H7 (cell line): ENCODE data around the gene RRAGC. TPM values are rescaled to one million over a fixed set of nuclear protein-coding genes. Genes with fewer than 3 reads are reported as not detected.

ENCODE experiments used
- DNase-seq: peaks from one replicate; pipeline ENCODE4 v3.0.0; 2012
- H3K27me3 ChIP-seq: 2 replicates; pipeline ENCODE4 v1.6.0; 2011; ENCODE audit warnings: mild to moderate bottlenecking, low read length; ENCODE audit not compliant: control insufficient read depth, insufficient read depth
- H3K36me3 ChIP-seq: replicated peaks from 2 replicates; pipeline ENCODE4 v1.5.1; 2011; ENCODE audit warnings: low read length; ENCODE audit not compliant: control insufficient read depth, insufficient read depth
- H3K4me3 ChIP-seq: 2 replicates; pipeline ENCODE4 v1.5.1; 2011; ENCODE audit warnings: low read depth, mild to moderate bottlenecking, control low read depth, low read length, moderate library complexity; ENCODE audit not compliant: insufficient read depth
- total RNA-seq: library from RNA; depleted of rRNA; stranded (reverse); fragments of >200 nt; shearing (Covaris generic); gene quantifications from 2 replicates; pipeline ENCODE4 v1.2.3, GENCODE V29; 2014; rRNA removed

RRAGC gene
- total RNA-seq = 11.2 and 12.3 TPM in 2 replicates

- peaks cover 13% of the 10 kb centered on the region for H3K36me3 ChIP-seq
- peak within 1 kb of the TSS; percentile 95 for H3K4me3 ChIP-seq
- no peaks in the 10 kb centered on the region; the same call in 1 of the 2 replicates for H3K27me3 ChIP-seq
- DNase-seq = peak; percentile 100
These were observed at the start of gene RRAGC for GRCh38 chr1:38859561-38860453. RRAGC (minus strand) TSS chr1:38859772; CDS start chr1:38859646, 126 bp downstream.

DNA sequence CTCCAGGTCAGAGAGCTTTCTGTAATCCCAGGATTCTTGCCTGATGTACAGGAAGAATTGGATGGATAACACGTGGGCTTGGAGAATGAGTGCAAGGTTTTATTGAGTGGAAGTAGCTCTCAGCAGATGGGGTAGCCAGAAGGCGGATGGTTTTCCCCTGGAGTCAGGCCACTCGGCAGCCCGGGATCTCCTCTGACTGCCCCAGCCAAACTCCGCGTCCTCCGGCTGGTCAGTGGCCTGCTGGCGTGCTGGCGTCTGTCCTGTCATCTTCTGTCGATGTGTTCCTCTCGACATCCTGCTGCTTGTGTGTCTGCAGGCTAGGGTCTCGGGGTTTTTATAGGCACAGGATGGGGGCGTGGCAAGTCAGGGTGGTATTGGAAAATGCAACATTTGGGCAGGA is 49.2 kb upstream of the RRAGC start:
- Histone ChIP-seq H3K4me3 (no peak overlapping the region), H3K36me3 (no peaks in the 10 kb centered on the region), H3K27me3 (no peaks in the 10 kb centered on the region)
- DNase-seq = no peak

GRCh38 chr1:38905985-38906384 is 46.4 kb upstream of the RRAGC start:
- no peaks in the 10 kb centered on the region for H3K27me3 ChIP-seq
- DNase-seq = no peak
- H3K36me3 ChIP-seq = no peaks in the 10 kb centered on the region
- no peak overlapping the region for H3K4me3 ChIP-seq

- Histone ChIP-seq H3K36me3 (no peaks in the 10 kb centered on the region), H3K27me3 (no peaks in the 10 kb centered on the region), H3K4me3 (no peak overlapping the region)
- DNase-seq = no peak
These were observed 40.0 kb upstream of the RRAGC start for GRCh38 chr1:38899560-38899959.

DNA sequence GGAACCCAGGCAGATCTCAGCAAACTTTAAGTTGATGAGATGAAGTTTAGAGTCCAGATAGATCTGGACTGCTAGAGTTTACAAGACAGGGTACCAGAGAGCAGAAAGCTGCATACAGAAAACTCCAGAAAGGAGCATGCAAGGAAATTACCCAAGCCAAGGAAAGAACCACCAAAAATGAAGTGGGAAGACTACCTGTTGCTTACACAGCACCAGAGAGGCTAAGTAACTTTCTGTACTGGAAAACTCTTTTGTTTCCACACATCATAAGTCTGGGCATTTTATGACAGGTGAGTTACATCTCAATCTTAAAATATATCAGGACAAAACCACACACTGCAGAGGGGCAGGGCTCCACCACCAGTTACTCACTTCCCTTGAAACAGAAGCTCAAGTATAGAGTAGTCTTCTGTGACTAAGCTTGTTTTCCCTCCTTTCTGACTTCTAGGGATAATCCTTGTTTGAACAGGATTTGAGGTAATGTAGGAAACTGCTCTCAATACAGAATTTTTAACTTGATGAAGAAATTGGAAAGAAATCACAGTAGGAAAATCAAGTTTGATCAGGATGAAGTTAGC is 39.2 kb upstream of the RRAGC start:
- Histone ChIP-seq H3K4me3 (no peak overlapping the region), H3K36me3 (no peaks in the 10 kb centered on the region), H3K27me3 (no peaks in the 10 kb centered on the region)
- no peak for DNase-seq

DNA sequence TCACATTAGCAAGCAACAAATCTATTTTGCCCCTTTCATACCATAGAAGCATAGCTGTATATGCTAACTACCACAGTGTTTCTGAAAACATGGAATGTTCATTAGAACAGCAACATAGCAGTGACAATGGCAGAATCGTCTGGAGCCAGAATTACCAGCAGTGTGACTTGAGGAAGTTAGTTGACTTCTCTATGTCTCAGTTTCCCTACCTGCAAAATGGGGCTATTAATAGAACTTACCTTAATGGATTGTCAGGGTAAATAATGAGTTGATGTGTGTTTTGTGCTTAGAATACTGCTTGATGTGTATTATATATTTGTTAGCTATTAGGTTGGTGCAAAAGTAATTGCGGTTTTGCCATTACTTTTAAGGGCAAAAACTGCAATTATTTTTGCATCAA is 36.6 kb upstream of the RRAGC start:
- no peak for DNase-seq
- H3K36me3 ChIP-seq = no peaks in the 10 kb centered on the region
- no peak overlapping the region for H3K4me3 ChIP-seq
- H3K27me3 ChIP-seq = no peaks in the 10 kb centered on the region

- no peak for DNase-seq
- no peaks in the 10 kb centered on the region for H3K27me3 ChIP-seq
- no peaks in the 10 kb centered on the region for H3K36me3 ChIP-seq
- no peak overlapping the region for H3K4me3 ChIP-seq
These were observed 33.4 kb upstream of the RRAGC start for GRCh38 chr1:38892976-38893375.

DNA sequence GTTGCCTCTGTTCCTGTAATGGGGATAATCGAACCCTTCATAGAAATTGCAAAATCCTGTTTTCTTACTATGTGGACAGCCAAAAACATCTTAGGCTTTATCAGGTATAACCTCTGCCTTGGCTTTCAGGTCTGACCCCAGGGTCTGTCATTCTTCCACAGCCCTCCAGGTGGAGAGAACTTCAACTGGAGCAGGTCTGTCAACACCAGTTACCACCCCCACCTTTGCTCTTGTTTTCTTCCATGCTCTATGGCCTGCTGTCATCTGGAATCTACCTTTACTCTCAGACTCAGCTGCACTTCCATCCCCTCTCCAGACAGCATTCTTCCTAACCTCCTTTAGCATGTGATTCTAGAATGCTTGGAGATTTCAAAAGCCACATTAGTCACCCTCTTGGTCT is 32.2 kb upstream of the RRAGC start:
- Histone ChIP-seq H3K36me3 (no peaks in the 10 kb centered on the region), H3K4me3 (no peak overlapping the region), H3K27me3 (no peaks in the 10 kb centered on the region)
- DNase-seq = peak; percentile 85

DNA sequence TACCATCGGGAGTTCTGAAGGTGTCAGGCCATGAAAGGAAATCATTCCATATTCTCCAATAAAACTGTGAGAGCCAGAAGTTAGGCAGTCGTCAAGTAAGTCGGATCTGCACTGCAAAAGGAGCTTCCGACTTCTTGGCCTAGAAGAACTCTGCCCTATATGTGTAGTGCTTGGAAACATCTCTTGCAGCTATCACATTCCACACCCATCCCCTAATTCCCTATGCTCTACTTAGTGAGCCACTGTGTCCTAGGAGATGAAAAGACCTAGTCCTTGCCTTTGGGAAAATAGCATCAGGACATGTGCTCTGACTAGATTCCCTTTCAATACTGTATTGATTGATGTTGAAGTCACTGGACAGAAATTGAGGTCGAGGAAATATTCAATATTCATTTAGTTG is 30.0 kb upstream of the RRAGC start:
- H3K36me3 ChIP-seq = no peaks in the 10 kb centered on the region
- DNase-seq = no peak
- H3K27me3 ChIP-seq = peaks cover 1% of the 10 kb centered on the region; the same call in 1 of the 2 replicates
- no peak overlapping the region for H3K4me3 ChIP-seq

GRCh38 chr1:38888423-38889333 is 29.1 kb upstream of the RRAGC start:
- Histone ChIP-seq H3K4me3 (no peak overlapping the region), H3K27me3 (peaks cover 1% of the 10 kb centered on the region; the same call in 1 of the 2 replicates), H3K36me3 (no peaks in the 10 kb centered on the region)
- no peak for DNase-seq

DNA sequence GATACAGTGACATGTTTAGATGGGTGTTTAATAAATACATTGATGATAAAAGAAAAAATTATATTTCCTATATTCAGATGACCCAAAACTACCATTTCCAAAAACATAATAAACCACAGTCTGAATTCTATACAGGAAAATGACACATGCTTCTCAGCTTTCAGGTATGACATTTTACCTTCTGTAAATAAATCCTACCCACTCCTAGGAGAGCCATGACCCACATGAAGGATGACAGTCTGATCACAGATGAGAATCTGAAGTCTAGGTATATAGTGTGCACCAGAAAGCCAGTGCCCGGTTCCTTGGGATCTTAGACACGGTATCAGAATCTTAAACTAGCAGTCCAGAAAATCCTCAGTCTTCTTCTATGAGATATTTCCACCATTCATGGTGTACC is 25.5 kb upstream of the RRAGC start:
- no peaks in the 10 kb centered on the region for H3K36me3 ChIP-seq
- H3K4me3 ChIP-seq = no peak overlapping the region
- H3K27me3 ChIP-seq = peaks cover 1% of the 10 kb centered on the region; the same call in 1 of the 2 replicates
- no peak for DNase-seq

DNA sequence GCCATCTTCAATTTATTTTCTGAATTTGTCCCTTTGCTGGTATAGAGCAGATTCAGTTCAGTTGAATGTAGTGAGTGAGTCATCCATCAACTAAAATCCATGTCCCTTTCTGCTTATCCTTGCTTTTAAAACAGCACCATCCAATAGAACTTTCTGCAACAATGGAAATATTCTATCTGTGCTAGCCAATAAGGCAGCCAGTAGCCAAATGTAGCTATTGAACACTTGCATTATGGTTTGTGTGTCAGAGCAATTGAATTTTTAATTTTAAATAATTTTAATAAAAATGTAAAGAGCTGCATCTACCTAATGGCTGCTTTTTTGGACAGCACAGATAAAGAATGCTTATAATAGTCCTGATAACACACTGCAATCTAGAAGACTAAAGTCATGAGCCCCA is 21.9 kb upstream of the RRAGC start, which contains the start of gene GJA9:
Gene GJA9, minus strand, starts transcription at position 101 of the 400 bp plus-strand sequence. CDS start 5,489 bp downstream, outside the sequence.
- H3K27me3 ChIP-seq = no peaks in the 10 kb centered on the region; the same call in 1 of the 2 replicates
- no peak within 1 kb of the TSS for H3K4me3 ChIP-seq
- no peaks in the 10 kb centered on the region for H3K36me3 ChIP-seq
- no peak for DNase-seq

GRCh38 chr1:38875811-38876210 is 16.2 kb upstream of the RRAGC start:
- no peak for DNase-seq
- no peak overlapping the region for H3K4me3 ChIP-seq

More at GRCh38 chr1:38875811-38876210, 16.2 kb upstream of the RRAGC start:
- Histone ChIP-seq H3K27me3 (no peaks in the 10 kb centered on the region), H3K36me3 (no peaks in the 10 kb centered on the region)
